Adrenal gland (tissue), 12 donors: ENCODE measurements around the gene APBB3. TPM values are rescaled to one million over a fixed set of nuclear protein-coding genes. Genes with fewer than 3 reads are reported as not detected.

Experiments
- DNase-seq, 7 donors: peaks; one replicate each; pipeline ENCODE4 v3.0.0-alpha.2; 2019 to 2020
- H3K27ac ChIP-seq, 5 donors: fragments of 200-600 bp; sonication (generic) in 4 of 5; 1 replicate in 3 of 5; 2 replicates in 2 of 5; pipeline versions ENCODE4 v1.5.1 to v1.8.0; 2016 to 2020; ENCODE audit warnings: mild to moderate bottlenecking in 1 of 5
- H3K27me3 ChIP-seq: fragments of 200-600 bp; 2 replicates; pipeline ENCODE4 v1.8.0; 2021
- H3K36me3 ChIP-seq, 2 donors: fragments of 200-600 bp; replicated peaks in 1 of 2; 1 replicate in 1 of 2; 2 replicates in 1 of 2; pipeline versions ENCODE4 v1.5.1 to v1.8.0; 2018 to 2022
- H3K4me1 ChIP-seq, 2 donors: fragments of 200-600 bp; replicated peaks in 1 of 2; 1 replicate in 1 of 2; 2 replicates in 1 of 2; pipeline versions ENCODE4 v1.5.1 to v1.8.0; 2018 to 2021
- H3K4me3 ChIP-seq, 4 donors: fragments of 200-600 bp; sonication (generic) in 3 of 4; one replicate each; pipeline ENCODE4 v1.5.1; 2016 to 2018
- H3K9me3 ChIP-seq, 3 donors: fragments of 200-600 bp; sonication (generic) in 1 of 3; replicated peaks in 1 of 3; 1 replicate in 2 of 3; 2 replicates in 1 of 3; pipeline versions ENCODE4 v1.5.1 to v1.8.0; 2016 to 2021
- POLR2A ChIP-seq, 2 donors: fragments of 450-650 bp; IDR thresholded peaks; one replicate each; pipeline ENCODE4 v1.6.1; 2017; ENCODE audit warnings: antibody characterized with exemption in 2 of 2, mild to moderate bottlenecking in 2 of 2, moderate library complexity in 1 of 2
- WGBS, 4 donors: extraction: QIAGEN DNeasy Blood & Tissue Kit in 2 of 4; methylation state at CpG; one replicate each; pipeline versions ENCODE4 v1.1.5 to v1.1.7; 2013 to 2017; 5-methylcytosine and 5-hydroxymethylcytosine counted together
- intact Hi-C, 2 donors: fragments of 100-400 bp; cut with DNase I; formaldehyde crosslinking; loops; one replicate each; pipeline versions ENCODE4 v1.14.1 to v1.15.0; 2022 to 2023
- polyA plus RNA-seq, 3 donors: library from polyadenylated mRNA; stranded (reverse); fragments of 200-250 nt in 2 of 3; fragments of 350-450 nt in 1 of 3; fragmentation: Illumina TruSeq in 1 of 3; extraction: RNeasy Lipid Tissue Mini Kit (QIAGEN cat#74804) in 1 of 3; gene quantifications; one replicate each; pipeline ENCODE4 v1.2.3, GENCODE V29; 2013 to 2014
- total RNA-seq, 9 donors: library from RNA; depleted of rRNA in 4 of 9; stranded (reverse); fragments of >200 nt in 4 of 9; fragments of 120-200 nt in 1 of 9; fragmentation: NEBNext Ultra II Directional in 1 of 9; extraction: Animal tissue kit (Norgen Biotek cat#: 25700) in 1 of 9; gene quantifications; one replicate each; pipeline versions ENCODE4 v1.1.0 to v1.2.4, GENCODE V29; 2013 to 2023
- TF ChIP-seq, protein P1 (sequence below), 6 experiments: fragments of 450-650 bp in 4 of 6; fragments of 200-600 bp in 2 of 6; sonication (generic) in 1 of 6; IDR thresholded peaks; 1 replicate in 5 of 6; 2 replicates in 1 of 6; pipeline versions ENCODE4 v1.5.1 to v1.8.0; 2016 to 2021; ENCODE audit warnings: antibody characterized with exemption in 6 of 6, mild to moderate bottlenecking in 2 of 6, moderate library complexity in 1 of 6
- donor health status: healthy with polysubstance abuse.
- donor health status: Bipolar disorder and iron deficiency.
- donor health status: DM: yes; HTN: yes; CAD: no.
- donor health status: DM: no; HTN: no; CAD: no.
- donor health status: DM: no; HTN: no; CAD: no.
- donor health status: DM: yes; HTN: yes; CAD: no.

Gene APBB3
- total and polyA plus RNA-seq, 12 donors = 14.0 to 163 (median 36.1) TPM

DNA sequence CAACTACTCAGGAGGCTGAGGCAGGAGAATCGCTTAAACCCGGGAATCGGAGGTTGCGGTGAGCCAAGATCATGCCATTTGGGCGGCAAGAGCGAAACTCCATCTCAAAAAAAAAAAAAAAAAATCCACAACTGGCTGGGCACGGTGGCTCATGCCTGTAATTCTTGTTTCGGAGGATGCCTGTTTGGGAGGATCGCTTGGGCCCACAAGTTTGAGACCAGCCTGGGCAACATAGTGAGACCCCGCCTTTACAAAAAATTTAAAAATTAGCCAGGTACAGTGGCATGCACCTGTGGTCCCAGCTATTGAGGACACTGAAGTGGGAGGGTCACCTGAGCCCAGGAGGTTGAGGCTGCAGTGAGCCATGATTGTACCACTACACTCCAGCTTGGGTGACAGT is 18.8 kb downstream of the APBB3 start:
- no peak for DNase-seq
- intact Hi-C loops = loop anchor here in 1 of 2 donors (10.0 kb wide), 1 partner anchor 149 kb away; the partner anchor contains the start of genes HARS1 and HARS2
- no peak for TF ChIP-seq POLR2A (IDR thresholded peaks at IDR 0.05)
- TF ChIP-seq, protein P1, sequence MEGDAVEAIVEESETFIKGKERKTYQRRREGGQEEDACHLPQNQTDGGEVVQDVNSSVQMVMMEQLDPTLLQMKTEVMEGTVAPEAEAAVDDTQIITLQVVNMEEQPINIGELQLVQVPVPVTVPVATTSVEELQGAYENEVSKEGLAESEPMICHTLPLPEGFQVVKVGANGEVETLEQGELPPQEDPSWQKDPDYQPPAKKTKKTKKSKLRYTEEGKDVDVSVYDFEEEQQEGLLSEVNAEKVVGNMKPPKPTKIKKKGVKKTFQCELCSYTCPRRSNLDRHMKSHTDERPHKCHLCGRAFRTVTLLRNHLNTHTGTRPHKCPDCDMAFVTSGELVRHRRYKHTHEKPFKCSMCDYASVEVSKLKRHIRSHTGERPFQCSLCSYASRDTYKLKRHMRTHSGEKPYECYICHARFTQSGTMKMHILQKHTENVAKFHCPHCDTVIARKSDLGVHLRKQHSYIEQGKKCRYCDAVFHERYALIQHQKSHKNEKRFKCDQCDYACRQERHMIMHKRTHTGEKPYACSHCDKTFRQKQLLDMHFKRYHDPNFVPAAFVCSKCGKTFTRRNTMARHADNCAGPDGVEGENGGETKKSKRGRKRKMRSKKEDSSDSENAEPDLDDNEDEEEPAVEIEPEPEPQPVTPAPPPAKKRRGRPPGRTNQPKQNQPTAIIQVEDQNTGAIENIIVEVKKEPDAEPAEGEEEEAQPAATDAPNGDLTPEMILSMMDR (IDR thresholded peaks at IDR 0.05) = no peak
- Histone ChIP-seq H3K4me1 (peaks cover 31 to 41% of the 10 kb centered on the region in 2 donors), H3K4me3 (no peak overlapping the region), H3K27ac (peak overlapping the region in 2 of 5 donors; percentile 99), H3K9me3 (no peaks in the 10 kb centered on the region), H3K36me3 (peaks cover 0 to 58% of the 10 kb centered on the region in 2 donors), H3K27me3 (no peaks in the 10 kb centered on the region)
- 93 to 99% (median 98%) methylated on average over 10 of the region's 10 CpGs for WGBS, 4 donors

DNA sequence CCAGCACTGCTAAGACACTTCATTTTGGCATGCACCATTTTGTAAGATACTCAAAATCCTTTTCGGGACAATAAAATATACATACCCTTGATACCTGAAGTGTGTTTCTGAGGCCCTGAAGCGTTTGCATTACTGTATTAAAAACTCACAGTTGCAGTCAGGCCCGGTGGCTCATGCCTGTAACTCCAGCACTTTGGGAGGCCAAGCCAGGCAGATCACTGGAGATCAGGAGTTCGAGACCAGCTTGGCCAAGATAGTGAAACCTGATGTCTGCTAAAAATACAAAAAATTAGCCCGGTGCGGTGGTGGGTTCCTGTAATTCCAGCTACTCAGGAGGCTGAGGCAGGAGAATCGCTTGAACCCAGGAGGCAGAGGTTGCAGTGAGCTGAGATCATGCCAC is 19.4 kb downstream of the APBB3 start:
- Histone ChIP-seq H3K4me3 (no peak overlapping the region), H3K4me1 (peaks cover 31 to 38% of the 10 kb centered on the region in 2 donors), H3K27me3 (no peaks in the 10 kb centered on the region), H3K27ac (no peak overlapping the region), H3K9me3 (no peaks in the 10 kb centered on the region), H3K36me3 (peaks cover 0 to 58% of the 10 kb centered on the region in 2 donors)
- intact Hi-C loops = loop anchor here in 1 of 2 donors (10.0 kb wide), 1 partner anchor 150 kb away; the partner anchor contains the start of genes HARS1 and HARS2
- DNase-seq = no peak
- WGBS, 4 donors = 92 to 99% (median 96%) methylated on average over 7 of the region's 7 CpGs
- TF ChIP-seq POLR2A (IDR thresholded peaks at IDR 0.05) = no peak
- TF ChIP-seq, protein P1 (IDR thresholded peaks at IDR 0.05) = no peak

DNA sequence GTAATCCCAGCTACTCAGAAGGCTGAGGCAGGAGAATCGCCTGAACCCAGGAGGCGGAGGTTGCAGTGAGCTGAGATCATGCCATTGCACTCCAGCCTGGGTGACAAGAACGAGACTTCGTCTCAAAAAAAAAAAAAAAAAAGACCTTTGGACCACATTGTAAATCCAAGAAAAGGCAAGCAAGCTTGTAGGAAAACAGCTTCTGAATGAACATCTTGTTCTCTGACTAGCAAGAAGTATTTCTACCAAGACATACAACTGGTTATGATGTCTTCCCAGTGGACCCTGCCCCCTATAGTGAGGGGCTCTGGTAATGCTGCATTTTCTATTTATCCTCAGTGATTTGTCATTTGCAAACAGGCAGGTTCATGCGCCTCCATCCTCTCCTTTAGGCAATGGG is 21.4 kb downstream of the APBB3 start:
- DNase-seq = no peak
- WGBS, 4 donors = 94 to 96% (median 96%) methylated on average over 5 of the region's 5 CpGs
- Histone ChIP-seq H3K36me3 (peaks cover 0 to 71% of the 10 kb centered on the region in 2 donors), H3K27me3 (no peaks in the 10 kb centered on the region), H3K4me3 (no peak overlapping the region), H3K4me1 (peaks cover 12 to 18% of the 10 kb centered on the region in 2 donors), H3K27ac (no peak overlapping the region), H3K9me3 (no peaks in the 10 kb centered on the region)
- TF ChIP-seq POLR2A (IDR thresholded peaks at IDR 0.05) = no peak
- TF ChIP-seq, protein P1 (IDR thresholded peaks at IDR 0.05) = no peak
- intact Hi-C loops = loop anchor here in 1 of 2 donors (10.0 kb wide), 1 partner anchor 152 kb away; the partner anchor contains the start of genes HARS1 and HARS2

DNA sequence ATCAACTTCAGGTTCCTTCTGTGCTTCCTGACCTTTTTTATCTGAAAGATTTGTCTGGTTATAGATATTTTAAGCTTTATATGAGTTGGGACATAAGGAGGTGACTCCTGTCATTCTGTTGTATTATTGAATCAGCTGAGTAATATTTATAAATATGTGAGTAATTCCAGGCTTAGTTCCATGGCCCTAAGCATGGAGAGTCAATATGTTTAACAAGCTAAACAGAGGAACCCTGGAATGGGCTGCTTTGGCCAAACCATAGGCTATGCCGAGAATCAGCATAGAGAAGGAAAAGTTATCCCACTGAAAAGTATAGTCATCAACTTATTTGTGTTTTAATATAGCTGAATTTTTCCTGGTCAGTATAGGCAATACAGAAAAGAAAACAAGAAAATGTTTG is 24.2 kb downstream of the APBB3 start:
- TF ChIP-seq, protein P1 (IDR thresholded peaks at IDR 0.05) = no peak
- TF ChIP-seq POLR2A (IDR thresholded peaks at IDR 0.05) = no peak
- Histone ChIP-seq H3K9me3 (no peaks in the 10 kb centered on the region), H3K27ac (no peak overlapping the region), H3K4me3 (no peak overlapping the region), H3K4me1 (no peaks in the 10 kb centered on the region), H3K36me3 (peaks cover 0 to 91% of the 10 kb centered on the region in 2 donors), H3K27me3 (no peaks in the 10 kb centered on the region)
- intact Hi-C loops = loop anchor here in 1 of 2 donors (10.0 kb wide), 1 partner anchor 155 kb away; the partner anchor contains the start of genes HARS1 and HARS2
- DNase-seq = no peak
- WGBS, 4 donors = 96 to 100% (median 99%) methylated on average over 1 of the region's 1 CpG
